NK-92 (cell line): ENCODE results near the gene LDLRAD4.
"Not testable (repeated sequence)": the region's sequence is repeated elsewhere in the genome, so short reads cannot be mapped to it uniquely, and the experiment has no call there.

Experiments
- DNase-seq: peaks from one replicate; lab custom pipeline; 2025; ENCODE audit not compliant: unreplicated experiment; lab: John Stamatoyannopoulos, UW

The LDLRAD4 gene

DNA sequence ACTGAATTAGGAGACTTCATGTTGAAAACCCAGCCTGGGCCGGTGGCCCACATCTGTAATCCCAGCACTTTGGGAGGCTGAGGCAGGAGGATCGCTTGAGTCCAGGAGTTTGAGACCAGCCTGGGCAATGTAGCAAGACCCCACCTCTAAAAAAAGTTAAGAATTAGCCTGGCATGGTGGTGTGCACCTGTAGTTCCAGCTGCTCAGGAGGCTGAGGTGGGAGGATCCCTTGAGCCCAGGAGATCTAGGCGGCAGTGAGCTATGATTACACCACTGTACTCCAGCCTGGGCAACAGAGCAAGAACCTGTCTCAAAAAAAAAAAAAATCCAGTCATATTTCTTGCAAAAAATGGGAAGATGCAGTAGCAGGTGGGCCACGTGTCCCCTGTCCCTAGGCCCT is 257.8 kb downstream of the LDLRAD4 start:
- not testable (repeated sequence) for DNase-seq

DNA sequence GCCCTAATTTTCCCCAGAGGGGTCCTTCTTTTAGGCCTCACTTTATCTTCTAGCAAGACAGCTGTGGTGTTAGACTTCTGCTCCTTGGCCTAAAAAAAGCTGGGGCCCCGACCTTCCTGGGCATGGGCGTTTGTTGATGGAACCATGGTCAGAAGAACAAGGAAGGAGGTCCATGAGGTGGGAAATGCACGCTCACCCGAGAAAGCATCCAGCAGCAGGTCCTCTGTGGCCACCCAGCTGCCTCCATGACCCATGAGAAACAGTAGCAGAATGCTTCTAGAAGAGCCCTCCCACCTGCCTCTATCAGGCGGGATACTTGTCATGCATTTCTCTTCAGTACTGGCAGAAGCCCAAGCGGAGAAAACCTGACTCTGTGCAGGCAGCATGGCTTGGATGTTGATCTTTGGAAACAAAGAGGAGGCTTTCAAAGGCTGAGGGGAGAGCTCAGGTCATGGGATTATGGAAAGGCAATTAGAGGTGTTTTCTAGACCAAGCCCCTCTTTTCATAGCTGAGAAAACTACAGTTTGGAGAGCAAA is 258.7 kb downstream of the LDLRAD4 start:
- DNase-seq: no peak

DNA sequence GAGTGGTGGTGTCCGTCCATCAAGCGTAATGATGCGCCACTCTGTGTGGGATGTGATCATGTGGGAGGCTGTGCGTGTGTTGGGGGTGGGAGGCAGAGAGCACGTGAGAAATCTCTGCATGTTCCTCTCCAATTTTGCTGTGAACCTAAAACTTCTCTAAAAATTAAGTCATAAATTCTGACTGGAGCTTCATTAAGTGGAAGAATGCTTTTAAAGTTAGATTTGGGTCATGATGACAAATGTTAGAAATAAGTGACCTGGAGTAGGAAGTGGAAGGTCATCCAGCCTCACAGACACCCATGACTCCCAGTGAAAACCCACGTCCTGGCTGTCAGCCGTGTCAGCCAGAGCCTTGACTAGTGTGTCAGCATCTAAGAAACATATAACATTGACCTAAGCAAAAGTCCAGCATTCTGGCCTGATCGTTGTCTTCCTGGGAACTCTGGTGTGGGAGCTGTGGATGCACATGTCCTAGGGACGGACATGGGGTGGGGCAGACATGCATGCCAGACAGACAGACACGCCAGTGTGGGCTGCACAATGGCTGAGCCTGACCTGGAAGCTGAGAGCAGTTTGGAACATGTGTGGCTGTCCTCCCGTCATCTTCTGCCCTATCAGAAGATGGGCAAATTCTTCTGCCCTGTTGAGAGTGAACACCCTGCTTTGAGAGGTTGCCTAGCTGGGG is 262.2 kb downstream of the LDLRAD4 start:
- DNase-seq: no peak

DNA sequence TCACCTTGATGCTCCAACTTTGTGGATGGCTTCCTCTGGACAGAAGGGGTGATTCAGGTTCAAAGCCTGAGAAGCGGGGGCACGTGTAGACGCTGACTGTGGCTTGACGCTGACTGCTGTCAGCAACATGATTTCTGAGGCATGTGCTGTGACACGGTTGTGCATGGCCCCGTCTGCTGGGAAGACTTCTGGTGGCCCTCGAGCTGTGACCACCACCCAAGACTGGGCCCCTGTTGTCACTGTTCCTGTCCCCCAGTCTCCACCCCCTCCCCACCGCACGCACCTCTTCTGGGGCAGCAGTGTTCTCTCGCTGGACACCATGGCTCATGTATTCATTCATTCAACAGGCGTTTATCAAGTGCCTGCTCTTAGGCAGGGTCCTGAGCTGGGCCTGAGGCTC is 262.8 kb downstream of the LDLRAD4 start:
- DNase-seq: no peak

DNA sequence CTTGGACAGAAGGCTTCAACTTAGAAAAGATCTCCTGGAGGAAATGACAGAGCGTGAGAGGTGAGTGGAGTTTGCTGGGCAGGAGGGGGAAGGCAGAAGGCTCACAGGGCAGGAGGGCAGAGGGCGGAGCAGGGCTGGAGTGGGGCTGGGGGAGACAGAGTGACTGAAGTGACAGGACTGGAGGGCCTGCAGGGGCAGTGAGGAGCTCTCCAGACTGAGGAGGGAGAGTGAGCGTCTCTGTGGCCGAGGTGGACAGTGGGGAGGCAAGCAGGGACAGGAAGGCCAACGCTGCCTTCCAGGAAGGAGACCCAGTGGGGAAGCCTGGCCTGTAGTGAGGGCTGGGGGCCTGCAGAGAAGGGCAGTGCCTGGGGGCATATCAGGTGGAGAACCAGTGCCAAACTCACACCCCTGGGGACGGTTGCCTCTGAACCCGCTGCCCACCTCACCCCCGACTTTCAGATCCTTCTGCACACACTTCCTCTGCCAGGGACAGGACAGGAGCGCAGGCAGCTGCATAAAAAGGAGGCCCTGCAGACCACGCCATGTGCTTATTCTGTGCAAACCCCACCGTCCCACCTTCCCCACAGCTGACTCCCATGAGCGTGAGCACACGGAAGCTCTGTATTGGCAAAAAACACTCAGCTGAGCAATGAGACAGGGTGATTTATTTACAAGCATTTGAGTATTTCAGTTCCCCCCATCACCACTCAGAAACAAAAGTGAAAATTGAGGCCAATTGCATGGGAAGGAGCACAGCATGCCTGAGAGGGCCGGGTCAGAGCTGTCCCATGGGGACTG is 263.5 kb downstream of the LDLRAD4 start:
- DNase-seq: no peak

DNA sequence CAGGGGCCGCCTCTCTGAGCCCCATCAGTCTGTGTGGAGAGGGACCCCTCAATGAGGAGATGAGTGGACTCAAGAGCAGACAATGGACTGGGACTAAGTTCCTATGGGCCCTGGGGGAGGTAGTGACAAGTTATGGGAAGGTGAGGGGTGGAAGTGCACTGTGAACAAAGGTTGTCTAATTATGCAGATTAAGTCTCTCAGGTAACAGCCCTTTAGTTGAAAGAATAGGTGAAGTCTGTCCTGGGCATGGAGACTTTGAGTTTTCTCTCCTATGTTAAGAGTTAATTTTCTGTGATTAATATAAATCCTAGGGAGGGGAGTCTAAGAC is 264.0 kb downstream of the LDLRAD4 start:
- DNase-seq: no peak

DNA sequence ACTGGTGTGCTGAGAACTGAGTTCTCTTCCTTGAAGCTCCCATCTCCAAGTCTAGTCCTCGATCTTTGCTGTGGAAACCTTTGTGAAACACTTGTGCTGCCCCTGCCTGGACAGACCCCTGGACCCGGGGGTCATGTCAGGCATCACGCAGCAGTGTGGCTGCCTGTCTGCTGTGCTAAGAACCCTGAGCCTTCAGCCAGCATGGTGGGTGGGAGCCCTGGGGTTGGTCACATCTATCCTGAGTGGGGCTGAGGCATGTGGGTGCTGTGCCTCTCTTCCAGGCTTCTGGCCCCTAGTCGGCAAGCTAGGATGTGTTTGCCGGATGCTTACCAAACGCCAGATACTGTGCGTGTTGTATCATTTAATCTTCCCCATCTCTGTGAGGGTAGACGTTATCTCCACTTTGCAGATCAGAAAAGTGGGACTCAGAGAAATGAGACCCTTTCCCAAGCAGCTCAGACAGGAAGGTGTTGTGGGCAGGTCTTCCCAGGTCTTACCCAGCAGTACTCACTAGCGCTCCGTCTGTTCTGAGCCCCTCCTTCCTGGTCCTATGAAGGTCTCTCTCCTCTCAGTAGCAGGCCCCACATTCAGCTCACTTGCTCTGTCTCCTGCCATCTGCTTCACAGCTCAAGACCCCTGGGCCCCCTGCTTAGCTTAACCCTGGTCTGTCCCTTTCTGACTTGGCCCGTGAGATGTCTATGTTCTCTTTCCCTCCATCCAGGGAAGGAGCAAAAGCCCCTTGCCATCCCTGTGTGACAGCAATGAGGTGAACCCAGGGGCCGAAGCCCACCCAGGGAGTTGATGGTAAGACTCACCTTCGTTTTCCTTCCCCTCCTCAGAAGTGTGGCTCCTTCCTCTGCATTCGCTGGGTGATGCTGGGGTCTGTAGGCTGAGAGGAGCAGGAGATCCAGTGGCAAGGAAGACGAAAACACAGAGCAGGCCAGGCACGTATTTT is 265.0 kb downstream of the LDLRAD4 start:
- DNase-seq: no peak

DNA sequence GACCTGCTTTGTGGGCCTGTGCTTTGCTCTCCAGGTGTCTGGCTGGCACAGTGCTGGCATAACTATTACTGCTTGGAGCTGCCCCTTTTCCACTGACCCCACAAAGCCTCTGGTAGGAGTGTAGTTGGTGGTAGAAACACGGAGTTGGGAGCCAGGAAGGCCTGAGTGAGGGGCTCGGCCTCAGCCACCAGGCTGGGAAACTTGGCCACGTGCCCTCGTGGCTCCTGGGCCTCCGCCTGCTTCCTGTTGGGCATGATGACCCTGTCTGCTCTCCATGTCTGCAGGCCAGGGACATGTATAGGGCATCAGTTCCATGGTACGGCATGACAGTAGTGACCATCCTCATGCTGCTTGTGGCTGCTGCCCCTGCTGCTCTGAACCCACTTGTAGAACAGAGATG is 266.6 kb downstream of the LDLRAD4 start:
- DNase-seq: no peak

DNA sequence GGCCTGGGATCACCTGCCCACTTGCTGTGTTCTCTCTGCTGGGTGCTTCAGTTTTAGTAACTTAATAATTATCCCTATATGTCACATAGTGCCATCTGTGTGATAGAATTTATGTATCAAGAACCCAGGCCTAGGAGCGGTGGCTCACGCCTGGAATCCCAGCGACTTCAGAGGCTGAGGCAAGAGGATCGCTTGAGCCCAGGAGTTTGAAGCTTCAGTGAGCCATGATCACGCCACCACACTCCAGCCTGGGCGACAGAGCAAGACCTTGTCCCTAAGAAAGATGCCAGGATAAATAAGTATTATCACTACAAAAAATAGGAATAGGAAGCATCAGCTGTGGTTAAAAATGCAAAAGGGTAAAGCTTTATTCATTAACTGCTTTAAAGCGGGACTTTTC is 267.0 kb downstream of the LDLRAD4 start:
- DNase-seq: no peak

DNA sequence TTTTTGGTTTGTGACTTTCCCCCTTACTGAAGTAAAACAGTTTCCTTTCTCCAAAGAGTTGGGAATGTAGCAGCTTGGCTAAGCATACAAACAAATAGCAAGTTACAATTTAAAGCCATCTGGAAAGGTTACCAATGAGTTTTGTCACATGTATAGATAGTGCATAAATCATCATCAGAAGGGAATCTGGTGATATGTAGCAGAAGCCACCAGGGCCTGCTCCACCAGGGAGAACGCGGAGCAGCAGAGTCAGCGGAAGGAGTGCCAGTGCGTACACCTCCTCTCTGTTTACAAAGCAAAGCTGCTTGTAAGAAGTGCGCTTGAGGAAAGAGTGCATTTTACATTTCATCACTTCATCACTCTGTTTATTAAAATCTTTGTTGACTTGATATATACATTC is 267.7 kb downstream of the LDLRAD4 start:
- no peak for DNase-seq

DNA sequence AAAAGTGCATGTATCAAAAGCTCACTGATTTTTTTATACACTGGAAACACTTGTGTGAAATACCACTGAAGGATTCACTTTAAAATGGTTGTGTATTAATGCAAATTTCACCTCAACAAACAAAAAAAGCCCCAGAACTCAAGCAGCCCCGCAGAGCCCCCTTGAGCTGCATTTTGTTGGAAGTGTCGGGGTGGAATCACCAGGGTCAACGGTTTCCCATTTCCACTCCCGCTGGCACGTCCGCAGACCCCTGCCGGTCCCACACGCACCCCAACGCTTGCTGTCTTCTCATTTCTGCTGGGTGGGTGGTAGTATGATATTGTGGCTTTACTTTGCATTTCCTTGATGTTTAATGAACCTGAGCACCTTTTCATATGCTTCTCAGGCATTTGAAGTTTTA is 268.1 kb downstream of the LDLRAD4 start:
- no peak for DNase-seq

DNA sequence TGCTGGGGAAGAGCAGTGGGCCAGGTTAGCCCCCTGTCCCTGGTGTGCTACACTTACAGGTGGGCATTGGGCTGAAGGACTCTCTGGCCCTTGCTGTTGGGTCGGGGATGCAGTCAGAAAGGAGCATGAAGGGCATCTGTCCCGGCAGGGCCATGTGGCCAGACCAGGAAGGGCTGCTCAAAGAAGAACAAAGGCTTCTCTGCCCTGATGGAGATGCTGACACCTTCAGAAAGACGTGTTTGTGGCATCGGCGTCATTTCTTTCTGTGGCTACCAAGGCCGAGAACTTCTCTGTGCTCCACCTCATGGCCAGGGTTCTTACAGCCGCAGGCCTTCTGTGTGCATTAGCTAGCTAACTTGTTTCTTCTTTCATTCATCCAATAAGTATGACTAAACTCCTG is 268.7 kb downstream of the LDLRAD4 start:
- DNase-seq: no peak

DNA sequence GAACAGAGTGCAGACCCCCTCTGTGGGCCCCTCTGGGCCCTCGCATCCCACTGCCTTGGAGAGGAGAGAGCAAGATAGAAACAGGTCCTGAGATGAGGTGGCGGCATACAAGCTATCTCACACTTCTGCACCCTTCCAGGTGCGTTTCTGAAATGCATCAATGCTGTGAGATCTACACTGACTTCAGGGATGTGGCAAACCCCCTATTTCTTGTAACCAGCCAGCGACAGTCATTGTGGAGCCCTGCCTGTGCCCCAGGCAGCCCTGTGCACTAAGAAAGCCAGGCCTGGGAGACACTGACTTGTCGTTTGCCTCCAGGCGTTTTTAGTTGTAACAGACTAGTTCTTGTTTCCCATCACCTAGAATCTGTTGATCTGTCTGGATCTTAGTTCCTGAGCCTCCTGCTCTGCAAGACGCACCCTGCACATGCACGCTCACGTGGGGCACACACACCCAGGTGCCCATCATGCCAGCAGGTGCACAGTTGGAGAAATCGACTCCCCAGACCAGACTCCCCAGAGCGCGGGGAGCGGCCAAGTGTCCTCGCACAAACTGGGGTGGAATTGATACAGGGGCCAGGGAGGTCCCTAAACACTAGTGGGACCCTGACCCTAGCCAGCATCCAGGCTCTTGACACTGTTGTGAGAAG is 269.8 kb downstream of the LDLRAD4 start:
- DNase-seq: no peak

DNA sequence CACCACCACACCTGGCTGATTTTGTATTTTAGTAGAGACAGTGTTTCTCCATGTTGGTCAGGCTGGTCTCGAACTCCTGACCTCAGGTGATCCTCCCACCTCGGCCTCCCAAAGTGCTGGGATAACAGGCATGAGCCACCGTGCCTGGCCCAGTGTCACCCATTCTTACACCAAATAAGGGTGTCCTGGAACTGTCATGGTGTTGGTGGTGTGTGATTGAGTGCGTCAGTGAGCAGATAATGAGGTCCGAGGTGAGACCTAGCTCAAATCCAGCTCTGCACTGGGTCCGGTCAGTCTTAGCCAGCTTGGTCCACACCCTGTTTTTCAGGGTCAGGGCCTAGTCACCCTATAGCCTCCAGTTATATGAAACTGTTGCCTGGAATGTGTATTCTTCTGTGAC is 270.7 kb downstream of the LDLRAD4 start:
- DNase-seq: not testable (repeated sequence)

DNA sequence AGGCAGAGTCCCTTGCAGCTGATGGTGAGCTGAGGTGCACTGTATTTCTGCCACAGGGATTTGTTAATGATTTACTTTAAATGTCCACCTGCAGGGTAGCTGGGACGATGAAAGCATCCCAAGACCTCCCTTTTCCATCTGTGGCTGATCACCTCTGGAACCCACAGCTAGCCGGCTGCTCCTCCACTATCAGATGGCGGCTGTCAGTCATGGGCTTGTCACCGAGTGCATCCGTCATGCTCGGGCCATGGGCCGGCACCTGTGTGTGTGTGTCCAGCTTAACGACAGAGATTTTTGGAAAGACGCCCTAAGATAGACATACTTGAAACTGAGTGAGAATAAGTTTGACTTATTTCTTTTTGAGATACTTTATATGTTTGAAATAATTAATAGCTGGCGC is 272.6 kb downstream of the LDLRAD4 start:
- no peak for DNase-seq

DNA sequence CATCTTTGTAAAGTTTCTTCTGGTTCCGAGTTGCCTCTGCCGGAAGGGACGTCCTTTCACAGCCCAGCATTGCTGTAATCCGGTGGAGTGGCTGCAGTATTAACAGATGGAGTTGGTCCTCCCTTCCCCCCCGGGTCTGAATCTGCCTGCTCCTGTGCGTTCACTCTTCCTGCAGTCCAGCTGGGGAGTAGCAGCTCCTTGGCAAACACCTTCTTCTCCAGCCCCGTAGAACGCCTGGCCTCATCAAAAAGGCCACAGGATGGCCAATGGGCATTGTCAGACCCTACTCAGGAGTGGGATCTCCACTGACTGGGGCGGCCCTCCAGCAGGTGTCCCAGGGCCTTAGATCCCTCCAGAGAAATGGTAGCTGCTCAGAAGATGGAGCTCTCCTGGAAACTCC is 273.8 kb downstream of the LDLRAD4 start:
- no peak for DNase-seq

DNA sequence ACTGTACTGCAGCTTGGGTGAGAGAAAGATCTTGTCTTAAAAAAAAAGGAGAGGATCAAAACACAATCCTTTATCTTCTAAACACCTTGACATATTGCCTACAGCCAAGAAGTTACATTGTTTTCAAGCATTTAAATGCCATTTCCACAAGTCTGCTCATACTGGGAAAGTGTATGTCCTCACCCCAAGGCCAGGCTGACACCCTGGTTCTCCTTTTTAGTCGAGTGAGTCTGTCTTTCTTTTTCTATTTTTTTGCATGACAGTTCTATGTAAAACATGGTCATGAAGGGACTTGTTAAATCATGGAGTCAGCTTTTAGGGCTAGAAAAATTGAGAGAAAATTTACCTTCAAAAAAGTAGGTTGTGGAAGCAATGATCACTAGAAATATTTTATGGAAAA is 274.5 kb downstream of the LDLRAD4 start:
- DNase-seq: no peak

DNA sequence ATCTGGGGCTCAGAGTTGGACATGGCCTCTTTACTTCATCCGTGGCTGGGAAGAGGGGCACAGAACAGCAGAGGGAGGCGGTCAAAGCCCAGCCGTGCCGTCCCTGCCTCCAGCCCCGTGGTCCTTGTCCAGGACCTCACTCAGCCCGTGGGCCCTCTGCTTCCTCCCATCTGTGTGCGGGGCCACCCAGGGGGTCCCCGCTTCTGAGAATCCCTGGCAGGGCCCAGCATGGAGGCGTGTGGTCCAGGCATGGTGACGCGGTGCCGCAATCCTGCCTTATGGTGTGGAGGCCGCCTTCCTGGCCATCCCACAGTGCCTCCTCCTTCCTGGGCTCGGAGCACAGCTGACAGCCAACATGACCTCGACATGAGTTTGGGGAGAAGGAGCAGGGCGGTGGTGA is 275.2 kb downstream of the LDLRAD4 start:
- DNase-seq: no peak

DNA sequence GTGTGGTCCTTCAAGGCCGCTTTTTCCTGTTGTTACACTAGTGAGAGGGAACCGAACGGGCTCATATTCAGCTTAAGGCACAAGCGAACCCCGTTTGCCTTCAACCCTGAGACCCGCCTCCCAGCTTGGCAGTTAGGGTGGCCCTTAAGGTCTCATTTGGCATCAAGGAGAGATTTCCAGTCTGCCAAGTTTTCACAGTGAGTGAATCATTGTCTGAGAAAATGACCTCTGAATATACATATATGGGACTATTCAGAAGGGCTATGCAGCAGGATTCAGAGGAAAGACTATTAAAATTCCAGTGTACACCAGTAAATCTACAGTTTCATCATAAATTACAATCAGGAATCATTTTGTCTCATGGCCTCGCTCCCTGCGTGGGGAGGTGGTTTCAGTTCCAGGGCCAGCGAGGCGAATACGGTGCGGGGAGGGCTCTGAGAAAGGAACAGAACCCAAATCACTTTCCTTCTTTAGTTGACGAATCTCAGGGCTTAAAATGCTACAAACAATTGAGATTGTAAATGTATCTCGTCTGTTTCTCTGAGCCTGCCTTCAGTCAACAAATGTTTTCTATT is 276.4 kb downstream of the LDLRAD4 start:
- DNase-seq: no peak

DNA sequence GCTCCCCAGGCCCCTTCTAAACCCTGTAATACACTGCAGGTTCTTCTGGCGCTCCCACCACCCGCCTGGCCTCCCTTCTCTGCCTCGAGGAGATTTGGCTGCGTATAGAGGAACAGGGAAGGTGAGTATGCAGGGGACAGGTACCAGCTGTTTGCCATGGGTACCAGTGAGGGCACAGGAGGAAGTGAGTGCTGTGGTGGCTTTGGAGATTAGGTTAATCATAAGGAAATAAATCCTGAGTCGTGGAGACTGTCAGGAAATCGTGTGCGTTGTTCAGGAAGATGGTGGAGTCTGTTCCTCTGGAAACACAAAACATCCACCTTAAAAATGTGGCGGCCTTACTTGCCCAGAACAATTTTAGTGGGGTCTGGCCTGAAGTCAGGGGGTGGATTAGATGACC is 277.4 kb downstream of the LDLRAD4 start:
- DNase-seq: no peak
